H9 (cell line): Measurements from ENCODE around the gene SH3TC1. TPM values are rescaled to one million over a fixed set of nuclear protein-coding genes. Genes with fewer than 3 reads are reported as not detected.

Experiments
- DNase-seq: peaks from one replicate; pipeline ENCODE4 v3.0.0-alpha.2; 2017
- H2AFZ ChIP-seq: one replicate; pipeline ENCODE4 v1.6.1; 2013; ENCODE audit warnings: mild to moderate bottlenecking, low read length, control low read depth, moderate library complexity
- H2AK5ac ChIP-seq: 2 replicates; pipeline ENCODE4 v1.6.1; 2013; ENCODE audit warnings: low read length, control low read depth, mixed read lengths; ENCODE audit not compliant: insufficient read length
- H2BK120ac ChIP-seq: one replicate; pipeline ENCODE4 v1.6.1; 2013; ENCODE audit warnings: low read depth, mild to moderate bottlenecking, low read length, control low read depth, inconsistent platforms; ENCODE audit not compliant: poor library complexity, severe bottlenecking
- H2BK12ac ChIP-seq: 2 replicates; pipeline ENCODE4 v1.6.1; 2013; ENCODE audit warnings: low read length, control low read depth, mixed read lengths, low read depth; ENCODE audit not compliant: insufficient read length
- H2BK15ac ChIP-seq: 2 replicates; pipeline ENCODE4 v1.6.1; 2013; ENCODE audit warnings: low read depth, low read length, control low read depth
- H2BK20ac ChIP-seq: one replicate; pipeline ENCODE4 v1.6.1; 2013; ENCODE audit warnings: low read depth, mild to moderate bottlenecking, low read length, control low read depth, inconsistent platforms; ENCODE audit not compliant: poor library complexity, severe bottlenecking
- H2BK5ac ChIP-seq: 2 replicates; pipeline ENCODE4 v1.6.1; 2013; ENCODE audit warnings: low read length, control low read depth, mixed read lengths; ENCODE audit not compliant: insufficient read length
- H3K14ac ChIP-seq: 2 replicates; pipeline ENCODE4 v1.6.1; 2013; ENCODE audit warnings: low read length, control low read depth; ENCODE audit not compliant: insufficient read depth
- H3K18ac ChIP-seq: 2 replicates; pipeline ENCODE4 v1.6.1; 2013; ENCODE audit warnings: low read depth, mild to moderate bottlenecking, mixed read lengths, low read length, control low read depth; ENCODE audit not compliant: insufficient read length
- H3K23ac ChIP-seq: 2 replicates; pipeline ENCODE4 v1.6.1; 2013; ENCODE audit warnings: low read length, control low read depth, mixed read lengths, low read depth; ENCODE audit not compliant: insufficient read length
- H3K23me2 ChIP-seq: 2 replicates; pipeline ENCODE4 v1.6.1; 2013; ENCODE audit warnings: low read depth, mild to moderate bottlenecking, mixed read lengths, low read length, control low read depth; ENCODE audit not compliant: insufficient read length, poor library complexity, severe bottlenecking
- H3K27ac ChIP-seq: 2 replicates; pipeline ENCODE4 v1.5.1; 2013; ENCODE audit warnings: low read length, control low read depth, mixed read lengths, low read depth; ENCODE audit not compliant: insufficient read length
- H3K27me3 ChIP-seq: 2 replicates; pipeline ENCODE4 v1.6.1; 2013; ENCODE audit warnings: low read length, control low read depth, inconsistent platforms; ENCODE audit not compliant: insufficient read depth
- H3K4ac ChIP-seq: 2 replicates; pipeline ENCODE4 v1.6.1; 2013; ENCODE audit warnings: low read depth, mild to moderate bottlenecking, control low read depth, inconsistent platforms, low read length, moderate library complexity
- H3K4me1 ChIP-seq: 2 replicates; pipeline ENCODE4 v1.6.1; 2013; ENCODE audit warnings: low read length, control low read depth, inconsistent platforms; ENCODE audit not compliant: insufficient read depth
- H3K4me2 ChIP-seq: 2 replicates; pipeline ENCODE4 v1.6.1; 2013; ENCODE audit warnings: low read length, control low read depth, mixed read lengths; ENCODE audit not compliant: insufficient read length, insufficient read depth
- H3K56ac ChIP-seq: 2 replicates; pipeline ENCODE4 v1.6.1; 2013; ENCODE audit warnings: low read depth, mild to moderate bottlenecking, mixed read lengths, low read length, control low read depth; ENCODE audit not compliant: insufficient read length
- H3K79me1 ChIP-seq: 2 replicates; pipeline ENCODE4 v1.6.1; 2013; ENCODE audit warnings: low read depth, mild to moderate bottlenecking, moderate library complexity, low read length, control low read depth, inconsistent platforms; ENCODE audit not compliant: insufficient read depth, poor library complexity, severe bottlenecking
- H3K79me2 ChIP-seq: 2 replicates; pipeline ENCODE4 v1.6.1; 2013; ENCODE audit warnings: low read length, control low read depth, inconsistent platforms; ENCODE audit not compliant: insufficient read depth
- H3K9ac ChIP-seq: 2 replicates; pipeline ENCODE4 v1.6.1; 2013; ENCODE audit warnings: low read length, control low read depth, mixed read lengths; ENCODE audit not compliant: insufficient read length; ENCODE audit errors: extremely low read depth
- H3K9me3 ChIP-seq: one replicate; pipeline ENCODE4 v1.6.1; 2013; ENCODE audit warnings: low read depth, low read length, inconsistent platforms; ENCODE audit not compliant: control insufficient read depth
- H3T11ph ChIP-seq: one replicate; pipeline ENCODE4 v1.6.1; 2013; ENCODE audit warnings: mild to moderate bottlenecking, low read length, control low read depth, inconsistent platforms
- H4K20me1 ChIP-seq: one replicate; pipeline ENCODE4 v1.6.1; 2013; ENCODE audit not compliant: control insufficient read depth, insufficient read length, insufficient read depth
- H4K5ac ChIP-seq: 2 replicates; pipeline ENCODE4 v1.6.1; 2013; ENCODE audit warnings: low read depth, mild to moderate bottlenecking, mixed read lengths, low read length, control low read depth; ENCODE audit not compliant: insufficient read length
- H4K8ac ChIP-seq: replicated peaks from 2 replicates; pipeline ENCODE4 v1.6.1; 2013; ENCODE audit warnings: low read length, control low read depth, mixed read lengths, low read depth; ENCODE audit not compliant: insufficient read length
- H4K91ac ChIP-seq: 2 replicates; pipeline ENCODE4 v1.6.1; 2013; ENCODE audit warnings: low read depth, mild to moderate bottlenecking, moderate library complexity, mixed read lengths, low read length, control low read depth; ENCODE audit not compliant: insufficient read length
- H3K27ac Mint-ChIP-seq, 3 experiments: 2 replicates in 2 of 3; 3 replicates in 1 of 3; pipeline ENCODE4 v1.8.0; 2020 to 2021; ENCODE audit warnings: mixed read lengths in 3 of 3, mild to moderate bottlenecking in 1 of 3, moderate library complexity in 1 of 3
- H3K27me3 Mint-ChIP-seq: 2 replicates; pipeline ENCODE4 v1.8.0; 2021; ENCODE audit warnings: low read depth, mild to moderate bottlenecking, moderate library complexity, mixed read lengths
- H3K36me3 Mint-ChIP-seq, 3 experiments: 2 replicates in 2 of 3; 3 replicates in 1 of 3; pipeline ENCODE4 v1.8.0; 2020 to 2021; ENCODE audit warnings: low read depth in 3 of 3, mixed read lengths in 3 of 3; ENCODE audit not compliant: insufficient read depth in 1 of 3
- H3K4me1 Mint-ChIP-seq, 2 experiments: 2 replicates each; pipeline ENCODE4 v1.8.0; 2020; ENCODE audit warnings: mixed read lengths in 2 of 2
- H3K4me3 Mint-ChIP-seq, 2 experiments: 2 replicates in 1 of 2; 3 replicates in 1 of 2; pipeline ENCODE4 v1.8.0; 2020 to 2021; ENCODE audit warnings: mild to moderate bottlenecking in 2 of 2, mixed read lengths in 2 of 2, moderate library complexity in 1 of 2
- H3K9me3 Mint-ChIP-seq, 2 experiments: 2 replicates in 1 of 2; 3 replicates in 1 of 2; pipeline ENCODE4 v1.8.0; 2020; ENCODE audit warnings: mild to moderate bottlenecking in 2 of 2, mixed read lengths in 2 of 2, moderate library complexity in 1 of 2
- WGBS: extraction: QIAGEN DNeasy Blood & Tissue Kit; methylation state at CpG from one replicate; pipeline ENCODE4 v1.1.7; 2013; ENCODE audit warnings: missing lambda C conversion rate, low lambda C conversion rate, mixed read lengths; ENCODE audit not compliant: insufficient read length; ENCODE audit errors: extremely low coverage; 5-methylcytosine and 5-hydroxymethylcytosine counted together
- total RNA-seq: library from RNA; stranded (reverse); gene quantifications from 2 replicates; pipeline ENCODE4 v1.2.1, GENCODE V29; 2021
- TF ChIP-seq, protein P1 (sequence below): fragments of 200-600 bp; sonication (generic); conservative IDR thresholded peaks from 3 replicates; pipeline ENCODE4 v1.8.0; 2021; ENCODE audit warnings: antibody characterized with exemption, mild to moderate bottlenecking

Gene SH3TC1
- total RNA-seq, 1 experiment from 2014 or later = 0.74 TPM

DNA sequence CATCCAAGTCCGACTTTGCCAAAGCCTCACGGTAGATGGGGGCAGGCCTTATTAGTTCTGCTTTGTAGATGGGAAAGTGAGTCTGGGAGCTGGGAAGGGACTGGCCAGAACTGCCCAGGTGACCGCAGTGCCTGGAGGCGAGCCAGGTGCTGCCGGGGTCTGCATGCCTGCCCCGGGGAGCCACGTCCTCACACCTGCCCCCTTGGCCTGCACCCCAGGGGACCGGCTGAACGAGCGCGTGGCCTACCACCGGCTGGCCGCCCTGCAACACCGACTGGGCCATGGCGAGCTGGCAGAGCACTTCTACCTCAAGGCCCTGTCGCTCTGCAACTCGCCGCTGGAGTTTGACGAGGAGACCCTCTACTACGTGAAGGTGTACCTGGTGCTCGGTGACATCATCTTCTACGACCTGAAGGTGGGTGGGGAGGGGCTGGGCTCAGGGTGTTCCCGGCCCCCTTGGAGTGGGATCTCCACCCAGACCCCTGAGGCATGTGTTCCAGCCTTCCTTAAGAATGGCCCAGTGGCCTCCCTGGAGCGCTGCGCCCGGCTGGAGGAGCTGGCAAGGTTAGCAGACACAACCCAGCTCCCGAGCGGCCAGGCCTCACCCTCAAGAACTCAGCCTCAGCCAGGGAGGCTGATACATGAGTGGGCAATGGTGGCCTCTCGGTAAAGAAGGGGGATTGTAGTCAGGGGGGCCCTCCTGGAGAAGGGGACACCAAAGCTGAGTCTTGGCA is 38.3 kb downstream of the SH3TC1 start:
- DNase-seq = no peak
- Histone ChIP-seq H3K14ac (no peak overlapping the region), H2AK5ac (no peak overlapping the region), H3K56ac (no peak overlapping the region), H3K9me3 (no peaks in the 10 kb centered on the region), H2BK12ac (no peak overlapping the region), H4K91ac (no peak overlapping the region), H3K4ac (no peak overlapping the region), H2BK15ac (no peak overlapping the region), H3K4me2 (no peak overlapping the region), H3K23ac (no peak overlapping the region), H3K27me3 (no peaks in the 10 kb centered on the region), H3K9ac (no peak overlapping the region), H3T11ph (no peak overlapping the region), H3K23me2 (no peaks in the 10 kb centered on the region), H3K79me1 (no peaks in the 10 kb centered on the region), H3K27ac (no peak overlapping the region), H4K8ac (no peak overlapping the region), H3K18ac (no peak overlapping the region), H2BK120ac (no peak overlapping the region), H3K4me1 (no peaks in the 10 kb centered on the region), H2BK20ac (no peak overlapping the region), H3K79me2 (no peaks in the 10 kb centered on the region), H2AFZ (no peak overlapping the region), H2BK5ac (no peak overlapping the region), H4K5ac (no peak overlapping the region), H4K20me1 (no peaks in the 10 kb centered on the region)
- TF ChIP-seq, protein P1, sequence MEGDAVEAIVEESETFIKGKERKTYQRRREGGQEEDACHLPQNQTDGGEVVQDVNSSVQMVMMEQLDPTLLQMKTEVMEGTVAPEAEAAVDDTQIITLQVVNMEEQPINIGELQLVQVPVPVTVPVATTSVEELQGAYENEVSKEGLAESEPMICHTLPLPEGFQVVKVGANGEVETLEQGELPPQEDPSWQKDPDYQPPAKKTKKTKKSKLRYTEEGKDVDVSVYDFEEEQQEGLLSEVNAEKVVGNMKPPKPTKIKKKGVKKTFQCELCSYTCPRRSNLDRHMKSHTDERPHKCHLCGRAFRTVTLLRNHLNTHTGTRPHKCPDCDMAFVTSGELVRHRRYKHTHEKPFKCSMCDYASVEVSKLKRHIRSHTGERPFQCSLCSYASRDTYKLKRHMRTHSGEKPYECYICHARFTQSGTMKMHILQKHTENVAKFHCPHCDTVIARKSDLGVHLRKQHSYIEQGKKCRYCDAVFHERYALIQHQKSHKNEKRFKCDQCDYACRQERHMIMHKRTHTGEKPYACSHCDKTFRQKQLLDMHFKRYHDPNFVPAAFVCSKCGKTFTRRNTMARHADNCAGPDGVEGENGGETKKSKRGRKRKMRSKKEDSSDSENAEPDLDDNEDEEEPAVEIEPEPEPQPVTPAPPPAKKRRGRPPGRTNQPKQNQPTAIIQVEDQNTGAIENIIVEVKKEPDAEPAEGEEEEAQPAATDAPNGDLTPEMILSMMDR = no peak
- no peak overlapping the region for H3K27ac Mint-ChIP-seq
- peaks cover 3% of the 10 kb centered on the region; the same call in 1 of the 2 replicates for H3K27me3 Mint-ChIP-seq
- no peak overlapping the region for H3K4me3 Mint-ChIP-seq
- WGBS = no CpG with 5 or more reads among the region's 29 CpGs
- no peaks in the 10 kb centered on the region for H3K36me3 Mint-ChIP-seq
- H3K9me3 Mint-ChIP-seq = 0 out of 5 replicates have a peak, but pooled peaks cover 0 to 2% of the 10 kb centered on the region in 2 experiments
- peaks cover 2 to 6% of the 10 kb centered on the region in 2 experiments; a peak in 2 of 4 replicates for H3K4me1 Mint-ChIP-seq
